NCI-H128 (cell line): ENCODE results near the gene NMRAL1.
A peak's percentile ranks its signal among the peaks of the same experiment; 100 is the strongest.

ENCODE experiments used
- DNase-seq: peaks from one replicate; lab custom pipeline; 2025; ENCODE audit not compliant: unreplicated experiment; lab: John Stamatoyannopoulos, UW

NMRAL1 gene

DNA sequence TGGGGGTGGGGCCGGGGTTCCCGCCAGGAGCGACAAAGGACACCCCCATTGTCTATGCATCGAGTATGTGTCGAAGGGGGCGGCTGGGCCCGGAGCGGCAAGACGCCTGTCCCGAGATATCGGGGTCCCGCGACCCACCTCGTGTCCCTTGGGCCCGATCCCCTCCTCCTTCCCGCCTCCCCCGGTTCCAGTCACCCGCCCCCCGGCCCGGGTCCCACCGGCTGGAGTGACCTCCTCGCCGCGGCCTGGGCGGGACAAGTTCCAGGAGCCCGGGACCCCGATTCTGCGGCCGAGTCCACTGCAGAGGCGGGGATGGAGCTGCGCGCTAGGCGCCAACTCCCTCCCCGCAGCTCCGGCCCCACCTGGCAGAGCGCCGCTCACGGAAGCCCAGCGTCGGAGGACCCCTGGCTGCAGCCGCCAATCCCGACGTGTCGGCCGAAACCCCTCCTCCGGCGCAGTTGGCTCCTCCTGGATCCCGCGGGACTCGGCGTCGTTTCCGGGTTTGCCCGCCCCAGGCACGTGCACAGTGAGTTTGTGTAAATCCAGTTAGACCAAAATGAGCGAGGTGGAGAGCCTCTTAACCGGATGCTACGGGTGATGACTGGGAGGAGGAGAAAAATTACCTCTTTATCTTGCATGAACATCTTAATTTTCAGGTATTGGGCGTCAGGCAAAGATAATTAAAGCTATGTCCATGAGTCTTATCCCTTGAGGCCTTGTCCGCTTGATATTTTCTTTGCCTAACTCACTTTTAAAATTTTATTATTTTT, at the start of gene NMRAL1:
NMRAL1 (minus strand) TSS at position 434 of the 770 bp plus-strand sequence. CDS start 493 bp downstream, outside the sequence.
- peak; percentile 72 for DNase-seq

DNA sequence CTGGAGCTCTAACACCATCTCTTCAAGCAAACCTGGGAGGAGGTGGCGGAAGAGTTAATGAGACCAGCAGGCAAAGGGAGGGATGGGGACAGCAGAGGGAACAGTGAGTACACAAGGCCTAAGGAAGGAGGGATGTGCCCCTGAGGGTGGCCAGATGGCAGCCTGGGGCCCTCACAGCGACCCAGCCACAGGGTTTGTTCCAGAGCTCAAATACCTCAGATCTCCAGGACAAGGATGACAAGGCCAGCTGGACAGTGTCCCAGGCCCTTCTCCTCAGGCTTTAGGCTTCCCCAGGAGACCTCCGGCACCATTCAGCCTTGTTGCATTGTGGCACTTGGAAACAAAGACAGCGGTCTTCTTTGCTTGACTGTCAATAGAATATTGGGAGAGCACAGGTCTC, 49.3 kb upstream of the NMRAL1 start:
- DNase-seq = no peak

DNA sequence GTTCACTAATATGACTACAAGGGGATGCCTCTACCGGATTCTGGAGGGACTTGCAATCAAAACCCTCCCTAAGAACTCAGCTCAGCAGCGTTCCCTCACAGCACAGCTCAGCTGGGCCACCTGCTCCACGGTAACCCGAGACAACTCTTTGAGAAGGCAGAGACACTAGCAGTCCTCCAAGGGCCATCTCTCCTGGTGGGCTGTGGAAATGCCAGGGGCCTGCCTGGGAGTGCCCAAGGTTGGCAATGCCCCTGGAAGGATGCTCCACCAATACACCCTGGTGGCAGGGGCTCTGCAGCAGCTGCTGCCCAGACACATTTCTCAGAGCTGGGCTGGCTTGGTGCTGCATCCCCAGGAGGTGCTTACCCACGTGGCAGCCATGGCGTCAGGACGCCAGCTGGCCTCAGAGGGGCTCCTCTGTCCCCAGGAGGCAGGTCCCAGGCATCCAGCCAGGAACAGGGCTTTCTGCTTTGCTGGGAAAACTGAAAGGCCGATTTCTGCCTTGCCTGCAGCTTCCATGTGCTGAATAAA, 47.7 kb upstream of the NMRAL1 start:
- no peak for DNase-seq

GRCh38 chr16:4520913-4521312, 46.5 kb upstream of the NMRAL1 start:
- DNase-seq = no peak

DNA sequence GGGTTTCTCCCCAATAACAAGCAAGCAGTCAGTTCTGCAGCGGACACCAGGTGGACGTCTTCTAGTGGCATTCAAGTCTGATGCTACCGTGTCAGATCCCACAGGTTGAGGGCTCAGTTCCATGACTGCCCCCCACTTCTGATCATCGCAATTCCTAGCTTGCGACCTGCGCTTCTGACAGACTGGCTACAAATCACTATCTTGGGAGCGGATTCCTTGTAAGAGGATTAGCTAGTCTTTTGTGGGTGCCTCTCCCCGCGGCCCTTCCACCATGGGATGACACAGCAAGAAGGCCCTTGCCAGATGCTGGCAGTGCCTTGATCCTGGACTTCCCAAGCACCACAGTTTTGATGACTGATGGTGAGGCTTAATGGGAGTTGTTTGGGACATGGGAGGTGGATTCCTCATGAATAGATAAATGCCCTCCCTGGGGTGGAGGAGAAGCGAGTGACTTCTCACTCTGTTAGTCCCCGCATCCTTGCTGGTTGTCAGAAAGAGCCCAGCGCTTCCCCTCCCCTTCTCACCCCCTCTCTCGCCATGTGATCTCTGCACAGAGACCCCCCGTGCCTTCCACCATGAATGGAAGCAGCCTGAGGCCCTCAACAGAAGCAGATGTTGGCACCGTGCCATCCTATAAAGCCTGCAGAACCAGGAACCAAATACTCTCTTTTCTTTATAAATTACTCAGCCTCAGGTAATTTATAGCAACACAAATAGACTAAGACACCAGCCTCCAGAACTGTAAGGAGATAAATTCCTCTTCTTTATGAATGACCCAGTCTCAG, 45.0 kb upstream of the NMRAL1 start:
- no peak for DNase-seq

- no peak for DNase-seq
Measured at GRCh38 chr16:4517812-4518680, 43.6 kb upstream of the NMRAL1 start.

DNA sequence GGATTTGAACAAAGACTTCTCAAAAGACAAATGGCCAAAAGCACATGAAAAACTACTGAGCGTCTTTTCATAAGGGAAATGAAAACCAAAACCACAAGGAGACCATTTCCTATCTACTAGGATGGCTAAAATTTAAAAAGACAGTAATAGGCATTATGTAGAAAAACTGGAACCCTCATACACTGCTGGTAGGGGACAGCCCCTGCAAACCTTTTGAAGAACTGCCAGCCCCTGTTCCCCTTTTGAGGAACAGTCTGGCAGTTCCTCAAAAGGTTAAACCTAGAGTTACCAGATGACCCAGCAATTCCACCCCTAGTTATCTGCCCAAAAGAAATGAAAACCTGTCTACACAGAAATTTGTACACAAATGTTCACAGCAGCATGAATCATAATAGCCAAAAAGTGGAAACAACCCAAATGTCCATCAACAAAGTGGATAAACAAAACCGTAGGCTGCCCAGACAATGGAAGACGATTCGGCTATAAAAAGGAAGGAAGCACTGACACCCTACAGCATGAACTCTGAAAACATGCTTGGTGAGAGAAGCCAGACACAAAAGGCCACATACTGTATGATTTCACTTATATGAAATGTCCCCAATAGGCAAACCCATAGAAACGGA, 41.3 kb upstream of the NMRAL1 start:
- DNase-seq = no peak

- no peak for DNase-seq
Measured at GRCh38 chr16:4514606-4515005, 40.2 kb upstream of the NMRAL1 start.

DNA sequence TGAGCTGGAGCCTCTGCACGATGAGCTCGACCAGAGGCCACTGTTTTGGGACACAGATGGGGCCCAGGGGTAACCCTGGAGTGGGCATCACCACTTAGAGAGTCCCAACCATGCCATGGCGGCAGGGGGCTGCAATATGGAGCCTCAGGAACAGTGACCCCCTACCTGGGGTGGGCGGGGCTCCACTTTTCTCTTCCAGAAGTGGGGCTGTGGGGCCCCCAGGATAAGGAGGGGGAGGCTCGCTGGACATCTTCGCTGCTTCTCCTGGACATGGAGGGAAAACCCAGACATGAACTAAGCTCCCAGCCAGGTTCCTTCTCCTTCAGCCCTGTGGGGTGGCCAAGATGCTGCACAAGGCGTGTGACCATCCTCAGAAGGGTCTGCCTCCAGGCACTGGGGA, 39.5 kb upstream of the NMRAL1 start:
- DNase-seq = no peak

- DNase-seq = no peak
Measured at GRCh38 chr16:4513086-4513860, 38.8 kb upstream of the NMRAL1 start.

- no peak for DNase-seq
Measured at GRCh38 chr16:4512473-4512872, 38.0 kb upstream of the NMRAL1 start.

- no peak for DNase-seq
Measured at GRCh38 chr16:4511441-4512082, 37.1 kb upstream of the NMRAL1 start.

GRCh38 chr16:4510747-4511426, 36.5 kb upstream of the NMRAL1 start:
- no peak for DNase-seq

GRCh38 chr16:4510131-4510530, 35.7 kb upstream of the NMRAL1 start:
- DNase-seq = no peak

DNA sequence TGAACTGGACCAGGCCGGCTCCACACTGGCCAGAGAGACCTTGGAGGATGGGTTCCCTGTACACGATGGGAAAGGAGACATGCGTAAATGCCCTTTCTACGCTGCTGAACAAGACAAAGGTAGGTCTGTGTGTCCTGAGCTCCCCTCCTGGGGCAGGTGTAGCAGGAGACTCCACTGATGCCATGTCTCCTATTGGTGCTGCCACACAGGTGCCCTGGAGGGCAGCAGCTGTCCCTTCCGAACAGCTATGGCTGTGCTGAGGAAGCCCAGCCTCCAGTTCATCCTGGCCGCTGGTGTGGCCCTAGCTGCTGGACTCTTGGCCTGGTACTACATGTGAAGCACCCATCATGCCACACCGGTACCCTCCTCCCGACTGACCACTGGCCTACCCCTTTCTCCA, 35.0 kb upstream of the NMRAL1 start:
- no peak for DNase-seq

- no peak for DNase-seq
Measured at GRCh38 chr16:4508806-4509205, 34.4 kb upstream of the NMRAL1 start.

- DNase-seq = no peak
Measured at GRCh38 chr16:4507588-4508345, 33.3 kb upstream of the NMRAL1 start.

GRCh38 chr16:4506450-4506849, 32.0 kb upstream of the NMRAL1 start:
- DNase-seq = no peak
